HG03025 (cell line): ENCODE data around the gene ZBTB20.
"Not testable (repeated sequence)": the region's sequence is repeated elsewhere in the genome, so short reads cannot be mapped to it uniquely, and the experiment has no call there.

Source experiments
- ATAC-seq: cut with Tn5 transposase; IDR thresholded peaks from one replicate; pipeline ENCODE4 v1.9.1; 2021; ENCODE audit warnings: mild to moderate bottlenecking, moderate library complexity; ENCODE audit not compliant: unreplicated experiment, low FRiP score

Gene ZBTB20

DNA sequence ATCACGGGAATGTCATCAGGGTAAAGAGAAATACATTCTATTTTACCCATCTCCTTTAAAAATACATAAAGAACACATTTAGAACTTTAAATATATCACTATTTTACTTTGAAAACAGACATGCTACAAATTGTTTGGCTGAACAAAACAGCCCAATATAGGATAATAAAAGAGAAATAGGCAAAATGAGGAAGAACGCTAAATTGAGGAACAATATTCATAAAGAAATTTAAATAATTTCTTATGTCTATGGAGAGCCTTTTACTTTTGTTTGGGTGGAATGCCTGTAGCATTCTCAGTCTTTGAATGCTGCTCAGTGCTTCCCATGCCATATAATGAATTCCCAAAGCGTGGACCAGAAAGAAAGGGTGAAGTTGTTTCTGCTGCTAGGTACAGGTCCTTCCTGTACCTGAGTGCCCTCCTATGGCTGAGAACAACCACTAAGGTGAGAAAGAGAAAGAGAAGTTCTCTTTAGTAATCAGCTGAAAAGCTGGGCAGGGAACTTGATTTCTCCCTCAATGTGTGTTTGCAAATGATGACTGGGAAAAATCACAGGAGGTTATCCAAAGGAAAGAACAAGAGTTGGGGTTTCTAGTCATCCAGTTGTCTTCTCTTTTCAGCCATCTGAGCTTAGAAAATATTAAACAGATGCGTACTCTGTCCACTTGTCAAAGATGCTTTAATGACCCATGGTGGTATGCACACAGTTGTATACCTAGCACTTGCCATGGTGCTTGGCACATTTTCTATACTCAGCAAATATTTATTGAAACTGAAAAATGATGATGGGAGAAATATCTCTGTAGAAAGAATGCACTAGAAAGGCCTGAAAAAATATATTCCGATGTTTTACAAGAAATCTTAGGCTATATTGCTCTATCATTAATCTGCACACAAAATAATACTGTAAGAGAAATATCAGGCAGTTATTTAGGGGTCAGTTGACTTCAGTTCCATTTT lies 448.7 kb downstream of the ZBTB20 start:
- ATAC-seq: no peak

DNA sequence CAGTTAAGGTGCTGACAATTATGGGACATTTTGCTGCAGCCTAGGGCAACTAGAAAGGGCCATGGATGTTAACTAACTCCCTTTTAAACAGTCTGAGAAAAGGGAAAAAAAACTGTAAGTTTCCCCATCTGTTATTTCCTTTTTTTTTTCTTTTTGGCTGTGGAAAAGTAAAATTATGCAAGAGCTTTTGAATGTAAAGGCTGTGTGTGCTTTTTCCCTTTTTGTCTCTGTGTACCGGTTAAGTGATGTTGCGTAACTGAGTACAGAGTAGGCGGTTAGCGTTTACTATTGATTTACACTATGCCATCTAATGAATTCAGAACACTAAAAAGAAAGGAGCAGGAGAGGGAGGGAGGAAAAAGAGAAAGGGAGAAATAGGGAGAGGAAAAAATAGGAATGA lies 449.7 kb downstream of the ZBTB20 start:
- ATAC-seq: no peak

DNA sequence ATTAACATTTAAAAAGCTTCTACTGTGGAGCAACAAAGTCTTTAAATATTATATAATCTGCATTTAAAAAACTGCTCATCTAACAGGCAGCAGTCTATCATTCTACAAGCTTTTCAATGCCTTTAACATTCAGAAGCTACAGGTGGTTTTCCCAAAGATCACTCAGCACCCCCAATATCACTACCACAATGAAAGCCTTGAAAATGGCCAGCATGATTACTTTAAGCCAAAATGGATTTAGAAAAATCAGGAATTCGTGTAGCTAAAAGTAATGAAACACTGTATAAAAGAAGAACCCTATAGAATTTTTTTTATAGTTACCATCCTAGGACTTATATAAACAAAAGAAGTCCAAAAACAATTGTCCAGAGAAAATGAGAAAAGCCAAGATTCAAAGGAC lies 452.8 kb downstream of the ZBTB20 start:
- no peak for ATAC-seq

DNA sequence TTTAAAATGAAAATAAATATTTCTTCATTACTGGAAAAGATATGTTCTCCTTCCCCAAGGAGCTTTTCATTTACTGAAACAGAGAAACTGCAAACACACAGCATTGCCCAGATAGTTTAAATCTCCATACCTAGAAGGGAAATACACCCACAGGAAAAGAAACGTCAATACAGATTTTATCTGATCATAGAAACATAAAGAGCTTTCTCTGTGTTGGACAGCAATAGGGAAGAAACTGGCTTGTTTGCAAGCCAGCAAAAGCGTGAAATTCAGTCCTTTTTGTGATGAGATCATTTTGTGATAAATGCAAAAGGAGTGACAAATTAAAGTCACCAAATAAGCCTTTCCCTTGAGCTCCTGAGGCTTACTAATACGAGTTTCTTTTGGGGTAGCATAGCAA lies 455.2 kb downstream of the ZBTB20 start:
- no peak for ATAC-seq

DNA sequence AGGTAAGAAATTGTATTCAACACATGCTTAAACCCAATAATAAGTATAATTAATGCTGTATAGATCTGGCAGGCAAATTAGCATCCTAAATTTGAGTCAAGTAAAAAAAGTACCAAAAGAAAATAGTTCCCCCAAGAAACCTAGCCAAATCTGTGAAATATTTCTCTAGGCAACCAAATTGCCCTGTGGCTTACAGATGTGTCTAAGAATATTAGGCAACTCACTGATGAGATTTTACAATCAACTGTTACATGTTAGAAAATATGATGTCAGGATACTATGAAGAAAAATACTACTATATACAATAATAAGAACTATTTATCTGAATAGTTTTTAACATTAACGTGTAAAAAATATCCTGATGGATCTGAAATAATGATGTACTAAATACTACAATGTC lies 456.2 kb downstream of the ZBTB20 start:
- ATAC-seq: no peak

- ATAC-seq: no peak
Measured at GRCh38 chr3:114687151-114687550, 459.9 kb downstream of the ZBTB20 start.

DNA sequence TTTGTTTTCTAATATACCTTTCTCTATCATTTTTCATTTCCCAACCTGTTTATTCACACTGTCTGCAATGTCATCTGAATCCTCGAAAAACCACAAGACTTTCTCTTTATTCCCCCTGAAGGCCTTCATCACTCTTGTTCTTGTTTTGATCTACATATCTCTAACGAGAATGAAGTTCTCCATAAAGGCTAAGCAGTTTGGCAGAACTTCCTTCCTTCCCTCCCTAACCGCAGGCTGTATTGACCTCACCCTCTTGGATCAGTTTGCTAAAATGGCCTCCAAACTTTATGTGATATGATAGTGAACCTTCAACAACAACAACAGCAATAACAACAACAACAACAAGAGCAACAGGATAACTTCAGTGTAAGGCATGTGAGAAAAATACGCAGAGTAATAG lies 460.5 kb downstream of the ZBTB20 start:
- no peak for ATAC-seq

GRCh38 chr3:114685161-114685560 lies 461.9 kb downstream of the ZBTB20 start:
- no peak for ATAC-seq

DNA sequence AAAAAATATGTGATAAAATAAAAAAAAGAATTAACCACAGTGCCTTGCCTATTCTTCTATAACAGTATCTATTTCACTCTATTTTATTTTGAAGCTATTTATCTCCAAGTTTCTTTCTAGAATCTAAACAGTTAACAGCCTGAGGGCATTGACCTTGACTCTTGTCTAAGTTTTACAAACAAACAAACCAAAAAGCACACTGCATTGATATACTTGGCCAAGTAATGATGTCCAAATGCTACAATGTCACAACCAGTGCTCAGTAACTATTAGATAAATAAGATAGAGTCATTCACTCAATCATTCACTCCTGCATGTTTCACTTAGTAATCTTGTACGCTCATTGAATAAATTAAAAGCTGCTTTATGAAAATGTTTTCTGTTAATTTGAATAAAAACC lies 466.8 kb downstream of the ZBTB20 start:
- ATAC-seq: no peak

- ATAC-seq: not testable (repeated sequence)
Measured at GRCh38 chr3:114679773-114680172, 467.3 kb downstream of the ZBTB20 start.

DNA sequence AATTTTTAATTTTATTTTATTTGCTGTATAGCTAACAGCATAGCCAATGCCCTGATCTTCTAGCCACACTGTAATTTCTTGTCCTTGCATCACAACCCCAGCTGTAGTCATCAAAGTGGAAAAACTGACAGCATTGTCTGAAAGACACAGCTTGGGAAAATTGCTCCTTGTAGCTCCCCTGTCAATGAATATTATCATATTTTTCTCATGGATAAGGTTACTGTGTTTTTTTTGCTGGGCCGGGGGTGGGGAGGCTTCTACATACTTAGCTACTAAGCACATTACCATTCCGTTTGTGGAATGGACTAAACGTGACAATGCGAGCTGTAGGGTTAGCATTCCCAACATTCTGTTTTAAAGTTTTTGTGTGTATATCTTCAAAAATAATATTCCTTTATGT lies 472.0 kb downstream of the ZBTB20 start:
- ATAC-seq: no peak

GRCh38 chr3:114674036-114674435 lies 473.1 kb downstream of the ZBTB20 start:
- ATAC-seq: no peak

DNA sequence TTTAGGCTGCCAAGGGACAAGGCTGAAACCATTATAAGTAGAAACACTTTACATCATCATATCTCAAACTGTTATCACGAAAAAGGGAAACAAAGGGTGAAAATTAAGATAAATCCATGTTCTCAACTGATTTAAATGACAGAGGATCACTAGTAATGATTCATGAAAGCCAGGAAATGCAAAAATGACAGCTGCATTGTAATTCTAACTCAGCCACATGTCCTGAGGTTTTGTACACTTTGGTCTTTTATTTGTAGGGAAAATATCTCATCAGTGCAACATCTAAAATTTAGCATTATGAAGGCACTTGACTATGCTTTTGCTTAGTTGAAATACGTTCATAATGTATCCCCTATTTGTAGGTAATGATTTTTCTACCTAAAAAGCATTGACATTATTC lies 473.6 kb downstream of the ZBTB20 start:
- ATAC-seq: no peak

DNA sequence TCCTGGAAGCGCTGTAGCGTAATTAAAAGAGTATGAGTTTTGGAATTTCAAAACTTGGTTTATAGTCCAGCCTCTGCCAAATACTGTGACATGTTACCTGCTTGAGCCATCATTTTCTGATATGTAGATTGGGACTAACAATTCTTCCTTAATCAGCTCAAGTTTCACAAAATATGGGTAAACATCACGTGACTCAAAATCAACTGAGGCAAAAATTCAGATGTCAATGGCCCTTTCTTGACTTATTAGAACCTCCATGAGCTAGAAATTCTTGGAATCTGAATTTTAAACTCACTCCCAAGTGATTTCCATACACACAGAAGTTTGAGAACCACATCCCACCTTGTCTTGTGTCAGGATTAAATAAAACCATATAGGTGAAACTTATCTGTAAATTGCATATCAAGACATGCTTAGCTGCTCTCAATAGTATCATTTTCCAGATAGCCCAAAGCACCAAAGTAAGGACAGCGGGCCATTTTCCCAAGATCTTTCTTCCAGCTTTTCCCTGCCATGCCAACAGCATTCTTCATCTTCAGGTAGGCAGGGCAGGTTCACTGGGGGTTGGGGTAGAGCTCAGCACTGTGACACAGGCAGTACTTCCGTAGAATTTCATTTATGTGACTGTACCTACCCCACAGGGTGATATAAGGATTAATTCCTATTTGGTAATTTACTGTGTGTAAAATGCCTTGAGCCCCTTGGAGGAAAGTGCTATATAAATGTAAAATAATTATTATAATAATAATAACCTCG lies 474.2 kb downstream of the ZBTB20 start:
- ATAC-seq: no peak

DNA sequence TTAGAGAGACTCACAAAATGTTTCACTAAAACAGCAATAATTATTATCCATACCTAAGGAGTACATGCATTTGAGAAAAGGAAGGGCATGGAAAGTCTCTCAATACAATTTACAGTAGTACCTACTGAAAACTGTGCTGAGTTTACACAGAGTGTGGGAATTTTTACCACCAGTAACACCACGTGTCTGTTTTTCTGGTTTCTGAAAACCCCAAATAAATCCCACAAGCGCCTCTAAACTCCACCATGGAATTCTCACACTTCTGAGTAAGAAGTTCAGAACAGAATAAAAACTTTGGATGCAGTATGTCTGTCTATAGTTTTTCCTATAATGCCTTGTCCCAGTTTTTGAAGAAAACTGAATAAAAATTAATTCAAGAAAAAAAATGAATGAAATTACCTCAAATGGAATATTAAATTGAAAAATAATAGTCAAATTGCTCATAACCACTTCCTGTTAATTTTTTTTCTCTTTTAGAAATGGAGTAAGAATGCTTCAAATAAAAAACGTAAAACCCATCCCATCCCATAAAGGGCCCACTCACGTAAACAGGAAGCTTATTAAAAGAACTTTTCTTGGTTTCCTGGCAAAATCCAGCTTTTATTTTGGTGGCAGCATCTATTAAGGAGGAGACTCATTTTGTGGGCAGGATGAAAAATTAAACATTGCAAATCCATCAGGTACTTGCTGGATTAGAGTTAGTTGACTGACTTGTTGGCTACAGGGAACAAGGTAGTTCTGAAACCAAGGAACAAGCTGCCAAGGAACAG lies 475.2 kb downstream of the ZBTB20 start:
- ATAC-seq: no peak

GRCh38 chr3:114669614-114670013 lies 477.5 kb downstream of the ZBTB20 start:
- ATAC-seq: no peak

GRCh38 chr3:114668099-114668498 lies 479.0 kb downstream of the ZBTB20 start:
- no peak for ATAC-seq

DNA sequence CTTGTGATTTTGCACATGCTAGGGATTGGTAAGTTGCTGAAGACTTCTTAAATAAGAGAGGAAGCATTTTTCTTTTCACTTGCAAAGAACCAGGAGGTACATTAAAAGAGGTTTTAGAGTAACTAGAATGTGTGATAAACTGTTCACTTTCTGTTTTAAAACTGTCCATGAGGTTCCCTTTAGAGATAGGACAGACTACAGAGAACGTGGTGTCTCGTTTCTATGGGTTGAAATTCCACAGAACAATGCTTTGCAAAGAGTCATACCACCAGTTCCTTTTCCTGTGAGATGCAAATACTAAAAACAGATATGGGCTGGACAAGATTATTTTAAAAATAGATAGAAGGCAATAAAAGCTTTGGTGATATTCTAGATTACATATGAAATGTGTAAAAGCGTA lies 480.5 kb downstream of the ZBTB20 start:
- no peak for ATAC-seq

GRCh38 chr3:114664006-114664405 lies 483.1 kb downstream of the ZBTB20 start:
- no peak for ATAC-seq

GRCh38 chr3:114660808-114661207 lies 486.3 kb downstream of the ZBTB20 start:
- no peak for ATAC-seq

DNA sequence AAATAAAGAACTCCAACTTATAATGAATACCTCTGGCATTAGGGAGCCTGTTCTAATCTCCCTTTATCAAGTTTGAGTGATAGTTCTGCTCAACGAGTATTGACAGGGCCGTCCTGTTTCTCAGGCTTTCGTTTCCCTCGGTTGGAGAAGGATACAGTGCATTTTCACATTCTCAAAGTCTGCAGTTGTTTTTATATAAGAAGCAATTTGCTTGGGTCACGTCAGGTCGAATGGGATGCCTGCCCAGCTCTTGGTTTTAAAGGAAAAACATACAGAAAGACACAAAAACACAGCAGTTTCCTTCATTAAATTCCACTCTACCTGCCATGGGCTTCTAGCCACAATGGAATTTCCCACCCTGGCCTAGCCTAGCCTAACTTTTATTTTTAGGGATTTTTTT lies 487.0 kb downstream of the ZBTB20 start:
- no peak for ATAC-seq
